D341Med (cell line): Measurements from ENCODE around the gene FBN1.

Source experiments
- DNase-seq: peaks from one replicate; pipeline ENCODE4 v3.0.0; 2012; ENCODE audit warnings: low spot score

Gene FBN1

GRCh38 chr15:48514103-48514816, 131.2 kb downstream of the FBN1 start:
- no peak for DNase-seq

- DNase-seq = no peak
These were observed 134.5 kb downstream of the FBN1 start for GRCh38 chr15:48510976-48511375.

GRCh38 chr15:48507416-48508065, 138.0 kb downstream of the FBN1 start:
- DNase-seq = peak; percentile 50

- no peak for DNase-seq
These were observed 140.4 kb downstream of the FBN1 start for GRCh38 chr15:48505067-48505466.

- no peak for DNase-seq
These were observed 144.3 kb downstream of the FBN1 start for GRCh38 chr15:48501208-48501607.

GRCh38 chr15:48500595-48500994, 144.9 kb downstream of the FBN1 start:
- DNase-seq = no peak

- no peak for DNase-seq
These were observed 145.5 kb downstream of the FBN1 start for GRCh38 chr15:48499978-48500377.

- no peak for DNase-seq
These were observed 146.7 kb downstream of the FBN1 start for GRCh38 chr15:48498828-48499227.

GRCh38 chr15:48494631-48495030, 150.9 kb downstream of the FBN1 start:
- no peak for DNase-seq

- DNase-seq = no peak
These were observed 151.7 kb downstream of the FBN1 start for GRCh38 chr15:48493763-48494225.

GRCh38 chr15:48493084-48493762, 152.3 kb downstream of the FBN1 start:
- DNase-seq = no peak

GRCh38 chr15:48486228-48486627, 159.3 kb downstream of the FBN1 start:
- no peak for DNase-seq

GRCh38 chr15:48481802-48482201, 163.7 kb downstream of the FBN1 start:
- DNase-seq = no peak

- DNase-seq = no peak
These were observed 165.8 kb downstream of the FBN1 start for GRCh38 chr15:48479751-48480150.

GRCh38 chr15:48478581-48478980, 166.9 kb downstream of the FBN1 start:
- no peak for DNase-seq

- no peak for DNase-seq
These were observed 167.6 kb downstream of the FBN1 start for GRCh38 chr15:48477795-48478360.

- no peak for DNase-seq
These were observed 169.7 kb downstream of the FBN1 start for GRCh38 chr15:48475600-48476395.

- DNase-seq = no peak
These were observed 171.8 kb downstream of the FBN1 start for GRCh38 chr15:48473667-48474066.

- no peak for DNase-seq
These were observed 172.8 kb downstream of the FBN1 start for GRCh38 chr15:48472756-48473155.

- no peak for DNase-seq
These were observed 174.4 kb downstream of the FBN1 start for GRCh38 chr15:48471073-48471472.

- DNase-seq = no peak
These were observed 175.4 kb downstream of the FBN1 start for GRCh38 chr15:48470096-48470495.

- no peak for DNase-seq
These were observed 175.8 kb downstream of the FBN1 start for GRCh38 chr15:48469681-48470080.
